RWPE2 (cell line): ENCODE data around the gene RBMS3.

Experiments used
- ATAC-seq: fragments of 200-7000 bp; cut with Tn5 transposase; 3 replicates; pipeline ENCODE4 v1.9.1; 2021; ENCODE audit warnings: low read depth
- DNase-seq: peaks from one replicate; pipeline ENCODE4 v3.0.0-alpha.2; 2020; ENCODE audit warnings: low spot score
- H3K27ac ChIP-seq: fragments of 450-650 bp; 2 replicates; pipeline ENCODE4 v1.5.1; 2017; ENCODE audit warnings: mild to moderate bottlenecking; ENCODE audit not compliant: poor library complexity, severe bottlenecking
- H3K27me3 ChIP-seq: fragments of 250-450 bp; sonication (Bioruptor Pico); 2 replicates; pipeline ENCODE4 v1.5.1; 2021; ENCODE audit warnings: mild to moderate bottlenecking, moderate library complexity; ENCODE audit not compliant: insufficient read depth, poor library complexity, severe bottlenecking
- H3K36me3 ChIP-seq: fragments of 250-450 bp; sonication (Bioruptor Pico); 2 replicates; pipeline ENCODE4 v1.5.1; 2020; ENCODE audit warnings: low read depth, mild to moderate bottlenecking, moderate library complexity
- H3K4me1 ChIP-seq: fragments of 250-450 bp; sonication (Bioruptor Pico); 2 replicates; pipeline ENCODE4 v1.5.1; 2021; ENCODE audit warnings: mild to moderate bottlenecking, moderate library complexity; ENCODE audit not compliant: insufficient read depth, poor library complexity, severe bottlenecking
- H3K4me3 ChIP-seq: fragments of 250-450 bp; sonication (Bioruptor Pico); 2 replicates; pipeline ENCODE4 v1.5.1; 2021; ENCODE audit warnings: mild to moderate bottlenecking, moderate library complexity; ENCODE audit not compliant: severe bottlenecking
- H3K9me3 ChIP-seq: fragments of 250-450 bp; sonication (Bioruptor Pico); 2 replicates; pipeline ENCODE4 v1.5.1; 2021; ENCODE audit warnings: mild to moderate bottlenecking, moderate library complexity; ENCODE audit not compliant: severe bottlenecking
- CTCF ChIP-seq: fragments of 450-650 bp; IDR thresholded peaks from one replicate; pipeline ENCODE4 v1.5.1; 2017; ENCODE audit warnings: mild to moderate bottlenecking, moderate library complexity; ENCODE audit not compliant: poor library complexity, severe bottlenecking

Gene RBMS3

GRCh38 chr3:29914861-29915524 lies 634.1 kb downstream of the RBMS3 start:
- no peaks in the 10 kb centered on the region for H3K36me3 ChIP-seq
- no peaks in the 10 kb centered on the region for H3K4me1 ChIP-seq
- H3K4me3 ChIP-seq = no peak overlapping the region
- no peak for ATAC-seq
- H3K27ac ChIP-seq = no peak overlapping the region
- H3K9me3 ChIP-seq = no peaks in the 10 kb centered on the region
- TF ChIP-seq CTCF = no peak
- H3K27me3 ChIP-seq = no peaks in the 10 kb centered on the region
- DNase-seq = no peak

GRCh38 chr3:29919571-29919970 lies 638.7 kb downstream of the RBMS3 start:
- Histone ChIP-seq H3K4me3 (no peak overlapping the region), H3K9me3 (no peaks in the 10 kb centered on the region), H3K27me3 (no peaks in the 10 kb centered on the region), H3K4me1 (peaks cover 7% of the 10 kb centered on the region), H3K27ac (no peak overlapping the region), H3K36me3 (no peaks in the 10 kb centered on the region)
- DNase-seq (no peak), ATAC-seq (no peak)
- TF ChIP-seq CTCF = no peak

GRCh38 chr3:29922992-29923746 lies 642.3 kb downstream of the RBMS3 start:
- ATAC-seq (peak; percentile 76), DNase-seq (peak; percentile 22)
- H3K4me1 ChIP-seq = peaks cover 7% of the 10 kb centered on the region
- TF ChIP-seq CTCF = no peak
- H3K27me3 ChIP-seq = no peaks in the 10 kb centered on the region
- no peak overlapping the region for H3K4me3 ChIP-seq
- H3K9me3 ChIP-seq = no peaks in the 10 kb centered on the region
- H3K36me3 ChIP-seq = no peaks in the 10 kb centered on the region
- H3K27ac ChIP-seq = no peak overlapping the region

- no peak for TF ChIP-seq CTCF
- H3K36me3 ChIP-seq = no peaks in the 10 kb centered on the region
- DNase-seq = no peak
Observed at GRCh38 chr3:29924783-29925561, 644.1 kb downstream of the RBMS3 start.

More at GRCh38 chr3:29924783-29925561, 644.1 kb downstream of the RBMS3 start:
- ATAC-seq = no peak
- Histone ChIP-seq H3K4me3 (no peak overlapping the region), H3K9me3 (no peaks in the 10 kb centered on the region), H3K27ac (no peak overlapping the region), H3K27me3 (no peaks in the 10 kb centered on the region), H3K4me1 (peaks cover 7% of the 10 kb centered on the region)
